PFSK-1 (cell line): ENCODE data around the gene WDFY3.

Source experiments
- FOXP2 ChIP-seq: optimal IDR thresholded peaks from 2 replicates; pipeline ENCODE3; 2011; ENCODE audit warnings: borderline replicate concordance, control low read depth, inconsistent platforms; ENCODE audit not compliant: insufficient read depth; ENCODE audit errors: extremely low read length, extremely low read depth
- POLR2AphosphoS5 ChIP-seq: IDR thresholded peaks from 2 replicates; pipeline ENCODE4 v1.6.1; 2012; ENCODE audit warnings: low read depth, mild to moderate bottlenecking, control low read depth, low read length, moderate library complexity
- SIN3A ChIP-seq: IDR thresholded peaks from 2 replicates; pipeline ENCODE4 v1.6.1; 2012; ENCODE audit warnings: mild to moderate bottlenecking, low read length, moderate library complexity, borderline replicate concordance; ENCODE audit not compliant: insufficient read depth
- TAF1 ChIP-seq: IDR thresholded peaks from 2 replicates; pipeline ENCODE4 v1.6.1; 2012; ENCODE audit warnings: low read length, control low read depth, borderline replicate concordance; ENCODE audit not compliant: insufficient read depth
- TF ChIP-seq, protein P1 (sequence below), 2 experiments: IDR thresholded peaks; 2 replicates each; pipeline versions ENCODE4 v1.6.1 to v1.8.0; 2011 to 2012; ENCODE audit warnings: low read depth in 2 of 2, low read length in 2 of 2, control low read depth in 1 of 2, inconsistent platforms in 1 of 2, mild to moderate bottlenecking in 1 of 2, moderate library complexity in 1 of 2; ENCODE audit not compliant: insufficient read depth in 1 of 2

Gene WDFY3

DNA sequence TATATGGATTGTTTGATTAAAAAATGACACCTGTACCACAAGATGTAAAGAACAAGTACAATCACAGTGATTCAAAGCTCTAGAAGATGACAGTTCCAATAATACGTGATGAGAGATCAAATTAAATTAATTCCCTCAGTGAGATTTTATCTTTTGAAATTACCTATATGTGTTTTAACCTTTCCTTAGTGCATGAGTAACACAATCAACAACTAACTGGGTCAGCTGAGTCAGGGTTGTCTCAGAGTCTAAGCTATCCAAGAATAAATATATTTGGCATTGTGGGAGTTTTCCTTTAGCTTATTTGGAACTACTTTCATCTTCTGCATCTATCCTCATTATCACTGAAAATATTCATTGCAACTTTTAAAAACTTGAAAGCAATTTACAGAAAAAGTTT is 162.8 kb downstream of the WDFY3 start:
- TF ChIP-seq TAF1 (no peak), FOXP2 (no peak), SIN3A (no peak), POLR2AphosphoS5 (no peak)
- TF ChIP-seq, protein P1, sequence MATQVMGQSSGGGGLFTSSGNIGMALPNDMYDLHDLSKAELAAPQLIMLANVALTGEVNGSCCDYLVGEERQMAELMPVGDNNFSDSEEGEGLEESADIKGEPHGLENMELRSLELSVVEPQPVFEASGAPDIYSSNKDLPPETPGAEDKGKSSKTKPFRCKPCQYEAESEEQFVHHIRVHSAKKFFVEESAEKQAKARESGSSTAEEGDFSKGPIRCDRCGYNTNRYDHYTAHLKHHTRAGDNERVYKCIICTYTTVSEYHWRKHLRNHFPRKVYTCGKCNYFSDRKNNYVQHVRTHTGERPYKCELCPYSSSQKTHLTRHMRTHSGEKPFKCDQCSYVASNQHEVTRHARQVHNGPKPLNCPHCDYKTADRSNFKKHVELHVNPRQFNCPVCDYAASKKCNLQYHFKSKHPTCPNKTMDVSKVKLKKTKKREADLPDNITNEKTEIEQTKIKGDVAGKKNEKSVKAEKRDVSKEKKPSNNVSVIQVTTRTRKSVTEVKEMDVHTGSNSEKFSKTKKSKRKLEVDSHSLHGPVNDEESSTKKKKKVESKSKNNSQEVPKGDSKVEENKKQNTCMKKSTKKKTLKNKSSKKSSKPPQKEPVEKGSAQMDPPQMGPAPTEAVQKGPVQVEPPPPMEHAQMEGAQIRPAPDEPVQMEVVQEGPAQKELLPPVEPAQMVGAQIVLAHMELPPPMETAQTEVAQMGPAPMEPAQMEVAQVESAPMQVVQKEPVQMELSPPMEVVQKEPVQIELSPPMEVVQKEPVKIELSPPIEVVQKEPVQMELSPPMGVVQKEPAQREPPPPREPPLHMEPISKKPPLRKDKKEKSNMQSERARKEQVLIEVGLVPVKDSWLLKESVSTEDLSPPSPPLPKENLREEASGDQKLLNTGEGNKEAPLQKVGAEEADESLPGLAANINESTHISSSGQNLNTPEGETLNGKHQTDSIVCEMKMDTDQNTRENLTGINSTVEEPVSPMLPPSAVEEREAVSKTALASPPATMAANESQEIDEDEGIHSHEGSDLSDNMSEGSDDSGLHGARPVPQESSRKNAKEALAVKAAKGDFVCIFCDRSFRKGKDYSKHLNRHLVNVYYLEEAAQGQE (IDR thresholded peaks at IDR 0.05; ENCODE audit: insufficient read depth in 1 of 2, low read depth in 2 of 2, low read length in 2 of 2): no peak

DNA sequence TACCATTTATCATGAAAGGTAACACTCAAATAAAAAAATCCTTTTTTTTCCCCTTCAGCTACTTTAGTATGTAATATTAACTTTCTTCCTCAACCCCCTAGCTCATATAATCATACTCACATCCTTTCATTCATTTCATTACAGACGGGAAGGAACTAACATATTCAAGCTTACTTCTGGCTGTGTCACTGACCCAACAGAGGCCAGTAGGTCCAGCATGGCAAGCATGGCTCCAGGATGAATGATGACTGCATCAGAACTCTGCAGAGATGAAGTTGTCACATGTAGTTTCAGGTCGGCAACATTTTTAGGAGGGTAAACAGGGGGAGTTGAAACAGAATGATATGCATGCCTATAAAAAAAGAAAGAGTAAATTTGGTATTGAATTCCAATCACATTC is 163.4 kb downstream of the WDFY3 start:
- TF ChIP-seq TAF1 (no peak), FOXP2 (no peak), POLR2AphosphoS5 (no peak), SIN3A (no peak)
- TF ChIP-seq, protein P1 (IDR thresholded peaks at IDR 0.05; ENCODE audit: insufficient read depth in 1 of 2, low read depth in 2 of 2, low read length in 2 of 2): no peak

DNA sequence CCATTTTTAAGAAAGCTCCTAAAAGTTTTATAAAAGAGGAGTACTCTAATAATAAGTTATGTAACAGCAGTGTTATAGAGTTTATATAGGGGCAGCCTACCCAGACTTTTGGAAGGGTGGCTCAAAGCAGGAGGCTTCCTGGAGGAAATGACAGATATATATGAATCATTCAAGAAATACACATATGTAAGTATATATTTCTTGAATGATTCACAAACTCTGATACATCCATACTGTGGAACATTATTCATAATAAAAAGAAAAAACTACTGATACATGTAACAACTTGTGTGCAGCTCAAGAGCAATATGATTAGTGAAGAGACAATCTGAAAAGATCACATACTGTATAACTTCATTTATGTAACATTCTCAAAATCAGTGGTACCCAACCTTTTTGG is 166.2 kb downstream of the WDFY3 start:
- TF ChIP-seq FOXP2 (no peak), POLR2AphosphoS5 (no peak), SIN3A (no peak), TAF1 (no peak)
- TF ChIP-seq, protein P1 (IDR thresholded peaks at IDR 0.05; ENCODE audit: insufficient read depth in 1 of 2, low read depth in 2 of 2, low read length in 2 of 2): no peak

DNA sequence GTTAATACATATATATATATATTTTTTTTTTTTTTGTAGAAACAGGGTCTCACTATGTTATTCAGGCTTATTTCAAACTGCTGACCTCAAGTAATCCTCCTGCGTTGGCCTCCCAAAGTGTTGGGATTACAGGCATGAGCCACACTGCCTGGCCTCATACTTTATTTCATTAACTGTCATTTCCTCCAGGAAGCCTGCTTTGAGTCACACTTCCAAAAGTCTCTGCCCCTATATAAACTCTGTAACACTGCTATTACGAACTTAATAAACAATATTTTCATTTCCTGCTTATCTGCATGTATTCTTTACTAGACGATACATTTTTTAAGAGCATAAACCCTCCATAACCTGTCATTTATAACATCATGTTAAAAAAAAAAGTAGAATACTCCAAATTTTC is 167.2 kb downstream of the WDFY3 start:
- no peak for TF ChIP-seq SIN3A
- TF ChIP-seq POLR2AphosphoS5: no peak
- no peak for TF ChIP-seq TAF1
- no peak for TF ChIP-seq FOXP2

DNA sequence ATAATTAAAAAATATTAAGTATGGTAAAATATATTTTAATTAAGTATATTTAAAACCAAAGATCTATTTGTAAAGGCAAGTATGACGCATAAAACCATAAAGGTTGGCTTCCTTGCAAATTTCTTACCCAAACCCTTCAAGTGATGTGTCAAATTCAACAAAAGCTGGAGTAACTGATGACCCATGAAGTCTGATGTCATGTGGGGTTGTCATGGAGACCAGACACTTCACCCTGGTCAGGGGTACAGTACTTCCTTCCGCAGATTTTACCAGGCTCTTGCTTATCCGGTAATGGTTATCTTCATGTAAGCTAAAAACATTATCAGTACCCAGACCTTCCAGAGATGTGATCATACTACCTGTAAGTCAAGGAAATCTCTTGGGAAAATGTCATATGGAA is 170.1 kb downstream of the WDFY3 start:
- no peak for TF ChIP-seq SIN3A
- no peak for TF ChIP-seq FOXP2
- TF ChIP-seq POLR2AphosphoS5: no peak
- TF ChIP-seq TAF1: no peak
- TF ChIP-seq, protein P1 (IDR thresholded peaks at IDR 0.05; ENCODE audit: insufficient read depth in 1 of 2, low read depth in 2 of 2, low read length in 2 of 2): no peak
